HG02678 (cell line): ENCODE data around the gene CYBB.

Source experiments
- ATAC-seq: cut with Tn5 transposase; IDR thresholded peaks from one replicate; pipeline ENCODE4 v1.9.1; 2021; ENCODE audit warnings: mild to moderate bottlenecking, moderate library complexity; ENCODE audit not compliant: unreplicated experiment

Gene CYBB

GRCh38 chrX:37834937-37835336, 55.1 kb downstream of the CYBB start:
- no peak for ATAC-seq

- no peak for ATAC-seq
Measured at GRCh38 chrX:37840931-37841330, 61.1 kb downstream of the CYBB start.

GRCh38 chrX:37844622-37845021, 64.8 kb downstream of the CYBB start:
- no peak for ATAC-seq

- no peak for ATAC-seq
Measured at GRCh38 chrX:37846141-37846540, 66.3 kb downstream of the CYBB start.

GRCh38 chrX:37846558-37846933, 66.7 kb downstream of the CYBB start:
- ATAC-seq = no peak

- peak; percentile 100 for ATAC-seq
Measured at GRCh38 chrX:37846934-37847732, 67.3 kb downstream of the CYBB start, which contains the start of gene DYNLT3. Gene DYNLT3, minus strand, starts transcription at chrX:37847571. Its CDS starts 61 bp downstream, at chrX:37847510.

GRCh38 chrX:37847733-37848197, 67.9 kb downstream of the CYBB start:
- ATAC-seq = no peak

GRCh38 chrX:37854148-37854547, 74.3 kb downstream of the CYBB start:
- no peak for ATAC-seq

GRCh38 chrX:37854748-37855147, 74.9 kb downstream of the CYBB start:
- ATAC-seq = no peak

GRCh38 chrX:37860721-37861120, 80.9 kb downstream of the CYBB start:
- ATAC-seq = no peak

- no peak for ATAC-seq
Measured at GRCh38 chrX:37862851-37863250, 83.0 kb downstream of the CYBB start.
